HepG2 (cell line): Measurements from ENCODE around the gene POLE. TPM values are rescaled to one million over a fixed set of nuclear protein-coding genes. Genes with fewer than 3 reads are reported as not detected.

ENCODE experiments used
- ATAC-seq: fragments of 200-7000 bp; cut with Tn5 transposase; 3 replicates; pipeline ENCODE4 v1.9.1; 2020; ENCODE audit warnings: mild to moderate bottlenecking, moderate library complexity
- BruUV-seq: library from RNA; stranded (reverse); fragments of 400-500 nt; replicated peaks from 2 replicates; lab custom pipeline; 2021; lab: Mats Ljungman, UMichigan
- CTCF ChIA-PET: fragments of 300-600 bp; formaldehyde crosslinking; extraction: SDS; loops from one replicate; lab custom pipeline; 2021; ENCODE audit warnings: low total read pairs, inconsistent platforms, low intra/inter-chr PET ratio; lab: Yijun Ruan, JAX
- POLR2A ChIA-PET: fragments of 350-600 bp; sonication (Branson Sonifier 250); formaldehyde crosslinking; loops from one replicate; lab custom pipeline; 2020; ENCODE audit warnings: antibody characterized with exemption, inconsistent platforms; lab: Yijun Ruan, JAX
- DNase-seq: peaks from one replicate; pipeline ENCODE4 v3.0.0-alpha.2; 2015; ENCODE audit warnings: low spot score
- FAIRE-seq: peaks from 3 replicates; lab custom pipeline; 2011; peaks lifted over from hg19 to GRCh38; lab: Jason Lieb, UNC
- H2AFZ ChIP-seq: one replicate; pipeline ENCODE4 v1.6.1; 2011; ENCODE audit warnings: low read length, inconsistent platforms
- H3K27ac ChIP-seq: fragments of 300-600 bp; 3 replicates; pipeline ENCODE4 v1.8.0; 2011; ENCODE audit warnings: mixed run types, mild to moderate bottlenecking, mixed read lengths, low read length, inconsistent platforms; ENCODE audit not compliant: insufficient read depth; ENCODE audit errors: extremely low read length
- H3K27me3 ChIP-seq, 2 experiments: fragments of 200-600 bp in 1 of 2; 2 replicates in 1 of 2; 3 replicates in 1 of 2; pipeline versions ENCODE4 v1.6.0 to v1.8.0; 2011; ENCODE audit warnings: low read length in 2 of 2, mild to moderate bottlenecking in 2 of 2, moderate library complexity in 2 of 2, inconsistent platforms in 1 of 2; ENCODE audit not compliant: insufficient read depth in 2 of 2, control insufficient read depth in 1 of 2
- H3K36me3 ChIP-seq, 2 experiments: fragments of 200-600 bp in 1 of 2; replicated peaks in 1 of 2; 2 replicates in 1 of 2; 3 replicates in 1 of 2; pipeline versions ENCODE4 v1.5.1 to v1.8.0; 2011; ENCODE audit warnings: low read length in 2 of 2, inconsistent platforms in 1 of 2; ENCODE audit not compliant: insufficient read depth in 2 of 2, control insufficient read depth in 1 of 2
- H3K4me1 ChIP-seq: 2 replicates; pipeline ENCODE4 v1.5.1; 2012; ENCODE audit warnings: low read length, inconsistent platforms; ENCODE audit not compliant: insufficient read depth
- H3K4me2 ChIP-seq: 2 replicates; pipeline ENCODE4 v1.6.0; 2011; ENCODE audit warnings: low read depth, low read length, inconsistent platforms
- H3K4me3 ChIP-seq, 3 experiments: fragments of 200-600 bp in 1 of 3; sonication (generic), shearing (Covaris generic) in 1 of 3; replicated peaks in 1 of 3; 2 replicates each; pipeline ENCODE4 v1.5.1; 2011 to 2016; ENCODE audit warnings: low read length in 3 of 3, inconsistent platforms in 2 of 3, low read depth in 2 of 3, mild to moderate bottlenecking in 2 of 3, control low read depth in 1 of 3, mixed read lengths in 1 of 3; ENCODE audit not compliant: insufficient read depth in 1 of 3
- H3K79me2 ChIP-seq: one replicate; pipeline ENCODE4 v1.6.1; 2011; ENCODE audit warnings: low read length, inconsistent platforms; ENCODE audit not compliant: insufficient read depth
- H3K9ac ChIP-seq: 2 replicates; pipeline ENCODE4 v1.6.0; 2011; ENCODE audit warnings: mild to moderate bottlenecking, low read depth, low read length, inconsistent platforms; ENCODE audit not compliant: insufficient read depth
- H3K9me3 ChIP-seq: 2 replicates; pipeline ENCODE4 v1.5.1; 2012; ENCODE audit warnings: mild to moderate bottlenecking, low read length
- H4K20me1 ChIP-seq: 2 replicates; pipeline ENCODE4 v1.6.0; 2011; ENCODE audit warnings: inconsistent platforms, mild to moderate bottlenecking, low read length, moderate library complexity; ENCODE audit not compliant: insufficient read depth
- AGO2 ChIP-seq: fragments of 200-400 bp; formaldehyde crosslinking; optimal IDR thresholded peaks from 2 replicates; pipeline ENCODE3; 2017; ENCODE audit warnings: mild to moderate bottlenecking, low read depth, low read length, moderate library complexity
- HNRNPK ChIP-seq: fragments of 200-400 bp; formaldehyde crosslinking; IDR thresholded peaks from 2 replicates; pipeline ENCODE4 v1.6.1; 2018; ENCODE audit warnings: low read length, low read depth, moderate library complexity, mild to moderate bottlenecking; ENCODE audit not compliant: poor library complexity, severe bottlenecking
- JUND ChIP-seq: sonication (generic); formaldehyde crosslinking; IDR thresholded peaks from 2 replicates; pipeline ENCODE4 v1.8.0; 2022; ENCODE audit warnings: mild to moderate bottlenecking, missing genetic modification reagents
- NFIC ChIP-seq: IDR thresholded peaks from 2 replicates; pipeline ENCODE4 v1.6.1; 2012; ENCODE audit warnings: mild to moderate bottlenecking, low read length, inconsistent platforms
- PCBP1 ChIP-seq: fragments of 200-400 bp; formaldehyde crosslinking; IDR thresholded peaks from 2 replicates; pipeline ENCODE4 v1.6.1; 2017; ENCODE audit warnings: mild to moderate bottlenecking, low read depth, low read length, borderline replicate concordance
- WGBS: methylation state at CpG from one replicate; pipeline ENCODE4 v1.1.6; 2017; ENCODE audit warnings: low lambda C conversion rate; 5-methylcytosine and 5-hydroxymethylcytosine counted together
- in situ Hi-C: cut with HindIII; loops from 2 replicates; pipeline ENCODE4 v1.10.0; 2017; ENCODE audit warnings: low pct_unique_long_range_greater_than_20kb; ENCODE audit not compliant: extremely low pct_ligation_motif_present
- intact Hi-C: fragments of 100-400 bp; cut with micrococcal nuclease; formaldehyde crosslinking; loops from one replicate; pipeline ENCODE4 v1.10.0; 2022; ENCODE audit not compliant: unreplicated experiment
- polyA plus RNA-seq, 8 experiments: library from polyadenylated mRNA; depleted of rRNA in 3 of 8; stranded (reverse) in 7 of 8; unstranded in 1 of 8; fragments of >200 nt; fragmentation: Illumina TruSeq in 4 of 8; extraction: Trizol in 4 of 8; gene quantifications; 2 replicates each; pipeline versions ENCODE4 v1.2.1 to v1.2.3, GENCODE V29; 2011 to 2016; ENCODE audit warnings: low read depth in 4 of 8, missing spikeins in 1 of 8, mixed read lengths in 1 of 8; ENCODE audit not compliant: insufficient read depth in 1 of 8
- total RNA-seq, 5 experiments: library from RNA; depleted of rRNA; stranded (reverse); fragments of >200 nt; fragmentation: Illumina TruSeq; extraction: Trizol; gene quantifications; 2 replicates each; pipeline ENCODE4 v1.2.3, GENCODE V29; 2016; ENCODE audit warnings: low read depth in 1 of 5
- TF ChIP-seq, protein P1 (sequence below): sonication (generic); formaldehyde crosslinking; IDR thresholded peaks from 2 replicates; pipeline ENCODE4 v1.8.1; 2023; ENCODE audit warnings: mild to moderate bottlenecking, missing genetic modification reagents

The POLE gene
- total and polyA plus RNA-seq, 2 of the 13 experiments (the other 11 are each of a cell fraction or from before 2014, with no cell fraction given), result 25.3 to 52.2 TPM

- no peak for DNase-seq
- no peak overlapping the region for H3K4me2 ChIP-seq
- H3K36me3 ChIP-seq, result peaks cover 20 to 68% of the 10 kb centered on the region in 2 experiments; a peak in 4 of 5 replicates
- CTCF ChIA-PET, result no interaction called here
- BruUV-seq, result no TSS peak
- intact Hi-C loops, result no loop called here
- in situ Hi-C loops, result no loop called here
- 96% methylated on average over 24 of the region's 24 CpGs for WGBS
- no peak for FAIRE-seq
- POLR2A ChIA-PET, result no interaction called here
- ATAC-seq, result peak; percentile 26
- H3K79me2 ChIP-seq, result no peaks in the 10 kb centered on the region
- no peak overlapping the region for H2AFZ ChIP-seq
- H3K27me3 ChIP-seq, result no peaks in the 10 kb centered on the region
- TF ChIP-seq, protein P1, sequence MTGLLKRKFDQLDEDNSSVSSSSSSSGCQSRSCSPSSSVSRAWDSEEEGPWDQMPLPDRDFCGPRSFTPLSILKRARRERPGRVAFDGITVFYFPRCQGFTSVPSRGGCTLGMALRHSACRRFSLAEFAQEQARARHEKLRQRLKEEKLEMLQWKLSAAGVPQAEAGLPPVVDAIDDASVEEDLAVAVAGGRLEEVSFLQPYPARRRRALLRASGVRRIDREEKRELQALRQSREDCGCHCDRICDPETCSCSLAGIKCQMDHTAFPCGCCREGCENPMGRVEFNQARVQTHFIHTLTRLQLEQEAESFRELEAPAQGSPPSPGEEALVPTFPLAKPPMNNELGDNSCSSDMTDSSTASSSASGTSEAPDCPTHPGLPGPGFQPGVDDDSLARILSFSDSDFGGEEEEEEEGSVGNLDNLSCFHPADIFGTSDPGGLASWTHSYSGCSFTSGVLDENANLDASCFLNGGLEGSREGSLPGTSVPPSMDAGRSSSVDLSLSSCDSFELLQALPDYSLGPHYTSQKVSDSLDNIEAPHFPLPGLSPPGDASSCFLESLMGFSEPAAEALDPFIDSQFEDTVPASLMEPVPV, result no peak
- TF ChIP-seq PCBP1 (peak; percentile 74; the same call in 1 of the 2 replicates), JUND (CRISPR knock-in tag) (no peak), HNRNPK (peak; percentile 42), NFIC (no peak), AGO2 (peak; percentile 58)
- H3K27ac ChIP-seq, result no peak overlapping the region
- no peaks in the 10 kb centered on the region for H3K4me1 ChIP-seq
- H3K9ac ChIP-seq, result no peak overlapping the region
- no peaks in the 10 kb centered on the region for H4K20me1 ChIP-seq
- H3K4me3 ChIP-seq, result no peak overlapping the region
- H3K9me3 ChIP-seq, result no peaks in the 10 kb centered on the region
These were observed 42.6 kb upstream of the POLE start for GRCh38 chr12:132729541-132730320.
